ENCODE measurements around the gene ETV6. TPM values are rescaled to one million over a fixed set of nuclear protein-coding genes. Genes with fewer than 3 reads are reported as not detected.

Gene ETV6
- total RNA-seq, 1 donor from 2014 or later: 23.4 TPM

DNA sequence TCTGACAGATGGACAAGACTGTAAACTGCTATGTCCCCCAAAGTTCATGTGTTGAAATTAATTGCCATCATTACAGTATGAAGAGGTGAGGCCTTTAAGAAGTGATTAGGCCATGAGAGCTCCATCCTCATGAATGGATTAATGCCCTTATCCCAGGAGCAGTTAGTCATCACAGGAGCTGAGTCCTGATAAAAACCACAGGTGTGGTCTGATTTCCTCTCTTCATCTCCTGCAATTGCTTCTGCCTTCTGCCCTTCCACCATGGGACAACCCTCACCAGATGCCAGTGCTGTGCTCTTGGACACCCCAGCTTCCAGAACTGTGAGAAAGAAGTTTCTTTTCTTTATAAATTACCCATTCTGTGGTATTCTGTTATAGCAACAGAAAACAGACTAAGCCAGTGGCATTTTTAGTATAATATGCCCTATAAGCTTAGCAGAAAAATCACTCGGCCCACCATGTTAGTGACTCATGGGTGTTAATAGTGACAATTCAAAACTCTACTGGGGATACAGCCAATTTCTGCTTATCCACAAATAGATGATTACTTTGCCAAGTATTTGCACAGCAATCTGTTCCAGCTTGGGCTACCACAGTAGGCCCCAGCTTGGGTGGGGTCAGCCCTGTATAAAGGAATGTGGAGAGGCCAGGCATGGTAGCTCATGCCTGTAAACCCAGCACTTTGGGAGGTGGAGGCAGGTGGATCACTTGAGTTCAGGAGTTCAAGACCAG, 292.3 kb downstream of the ETV6 start:
- ATAC-seq: peak; percentile 91

DNA sequence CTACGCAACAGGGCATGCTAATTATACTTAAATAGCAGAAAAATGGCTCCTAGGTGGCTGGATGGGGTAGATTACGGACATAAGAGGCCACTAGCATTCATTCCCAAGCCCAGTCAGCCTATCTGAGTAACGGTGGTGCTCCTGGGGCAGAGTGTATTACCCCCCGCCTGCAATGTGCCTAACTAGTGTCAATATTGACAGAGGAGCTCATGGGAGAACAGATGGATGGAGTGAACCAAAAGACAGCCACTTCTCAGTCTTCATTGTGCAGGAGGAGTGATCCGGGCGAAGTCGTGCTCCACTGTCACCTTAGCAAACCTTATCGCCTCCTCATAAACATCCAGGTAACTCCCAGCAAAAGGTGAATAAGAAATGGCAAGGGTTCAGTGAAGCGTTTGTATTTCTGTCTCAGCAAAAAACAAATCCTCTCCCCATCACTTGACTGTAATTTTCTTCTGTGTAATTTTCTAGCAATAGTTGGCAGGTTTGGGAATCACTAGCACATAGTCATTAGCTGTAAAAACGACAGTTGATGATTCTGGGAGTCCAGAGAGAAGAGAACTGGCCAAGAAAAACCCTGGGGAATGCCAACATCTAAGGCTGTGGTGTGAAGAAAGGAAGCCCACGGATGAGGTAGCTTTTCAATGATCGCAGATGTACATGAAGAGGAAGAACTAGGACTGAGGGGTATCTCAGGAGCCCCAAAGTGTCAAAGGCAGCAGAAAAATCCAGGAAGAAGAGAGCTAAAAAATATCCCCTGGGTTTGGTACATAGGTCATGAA, 294.6 kb downstream of the ETV6 start:
- no peak for ATAC-seq
